Testis (tissue), 2 donors: ENCODE results near the gene NBEA.

Source experiments
- CTCF ChIP-seq, 3 experiments: fragments of 450-650 bp in 2 of 3; fragments of 200-600 bp in 1 of 3; sonication (generic) in 1 of 3; IDR thresholded peaks; one replicate each; pipeline ENCODE4 v1.5.1; 2016 to 2019; ENCODE audit warnings: antibody characterized with exemption in 3 of 3, mild to moderate bottlenecking in 2 of 3, moderate library complexity in 1 of 3
- POLR2A ChIP-seq: fragments of 450-650 bp; IDR thresholded peaks from one replicate; pipeline ENCODE4 v1.6.1; 2017; ENCODE audit warnings: antibody characterized with exemption, mild to moderate bottlenecking, moderate library complexity

GRCh38 chr13:35144166-35144890 is 202.3 kb downstream of the NBEA start:
- no peak for TF ChIP-seq POLR2A
- no peak for TF ChIP-seq CTCF (IDR thresholded peaks at IDR 0.05)
